GM21528 (cell line): ENCODE measurements around the gene ASB5.
A peak's percentile ranks its signal among the peaks of the same experiment; 100 is the strongest.
"Not testable (repeated sequence)": the region's sequence is repeated elsewhere in the genome, so short reads cannot be mapped to it uniquely, and the experiment has no call there.

Experiments
- ATAC-seq: cut with Tn5 transposase; IDR thresholded peaks from one replicate; pipeline ENCODE4 v1.9.1; 2021; ENCODE audit warnings: mild to moderate bottlenecking, moderate library complexity; ENCODE audit not compliant: unreplicated experiment, low FRiP score

Gene ASB5

DNA sequence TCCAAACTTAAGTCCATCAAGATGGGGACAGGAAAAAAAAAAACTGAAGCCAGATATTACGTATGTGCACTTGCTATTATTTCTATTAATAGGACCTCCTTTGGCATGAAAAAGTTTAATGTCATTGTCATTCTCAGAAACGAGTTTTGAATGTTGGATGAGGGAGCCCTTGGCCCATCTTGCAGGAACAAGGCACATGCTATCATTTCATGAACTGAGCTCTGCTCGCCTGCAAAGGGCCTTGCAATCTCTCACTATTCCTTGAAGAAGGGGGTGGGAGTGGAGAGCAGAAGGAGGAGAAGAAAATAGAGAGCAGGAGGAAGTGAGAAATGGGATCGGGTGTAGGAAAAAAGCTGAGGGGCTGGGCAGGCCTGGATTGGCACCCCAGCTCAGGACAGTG lies 39.4 kb downstream of the ASB5 start:
- ATAC-seq: no peak

DNA sequence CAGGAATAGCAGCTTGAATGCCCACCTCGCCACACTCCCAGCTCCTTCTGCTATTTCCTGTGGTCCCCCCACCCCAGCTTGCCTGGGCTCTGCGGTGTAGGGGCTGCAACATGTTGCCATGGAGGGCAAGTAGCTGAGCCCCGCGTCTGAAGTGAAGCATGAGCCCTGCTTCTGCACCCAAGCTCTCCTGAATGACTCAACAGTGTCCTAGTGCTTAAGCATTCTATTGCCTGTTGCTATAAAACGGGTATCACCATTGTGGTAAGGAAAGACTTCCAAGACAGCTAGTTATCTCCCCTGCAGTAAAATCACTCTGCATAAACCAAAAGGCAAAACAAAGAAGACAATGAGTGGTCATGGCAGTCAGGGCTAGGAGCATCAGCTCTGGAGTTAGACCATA lies 42.3 kb downstream of the ASB5 start:
- ATAC-seq: no peak

DNA sequence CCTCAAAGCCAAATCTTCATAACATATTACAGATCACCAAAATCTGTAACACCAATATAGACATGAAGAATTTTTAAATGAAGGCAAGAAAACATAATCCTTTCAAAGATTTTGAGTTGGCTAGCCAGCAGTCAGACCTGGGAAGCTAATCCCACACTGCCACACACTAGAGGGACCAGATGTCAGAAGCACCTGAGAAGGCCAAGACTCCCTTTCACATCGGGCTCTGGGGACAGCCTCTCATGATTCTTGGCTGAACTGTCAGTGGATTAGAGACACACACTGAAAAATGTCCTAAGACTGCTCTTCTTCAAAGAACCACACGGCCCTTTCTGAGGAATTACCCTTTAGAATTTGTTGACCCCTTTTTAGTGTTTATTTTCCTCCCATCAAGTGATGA lies 45.5 kb downstream of the ASB5 start:
- ATAC-seq: no peak

DNA sequence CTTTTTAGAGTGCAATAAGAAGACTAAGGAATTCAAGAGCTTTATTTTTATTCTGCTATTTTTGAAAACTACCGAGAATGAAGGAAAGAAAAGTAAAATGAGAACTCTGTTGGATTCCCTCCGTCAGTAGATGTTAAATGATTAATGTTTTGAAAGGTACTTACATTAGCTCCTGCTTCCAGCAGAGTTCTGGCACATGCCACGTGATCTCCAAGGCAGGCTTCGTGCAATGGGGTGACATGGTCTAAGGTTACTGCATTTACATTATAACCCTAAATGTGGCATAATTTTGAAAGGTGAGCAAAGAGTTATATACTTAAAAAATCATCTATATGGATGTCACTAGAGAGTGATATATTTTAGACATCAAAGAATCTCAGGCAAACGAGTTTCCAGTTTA lies 46.9 kb downstream of the ASB5 start:
- no peak for ATAC-seq

DNA sequence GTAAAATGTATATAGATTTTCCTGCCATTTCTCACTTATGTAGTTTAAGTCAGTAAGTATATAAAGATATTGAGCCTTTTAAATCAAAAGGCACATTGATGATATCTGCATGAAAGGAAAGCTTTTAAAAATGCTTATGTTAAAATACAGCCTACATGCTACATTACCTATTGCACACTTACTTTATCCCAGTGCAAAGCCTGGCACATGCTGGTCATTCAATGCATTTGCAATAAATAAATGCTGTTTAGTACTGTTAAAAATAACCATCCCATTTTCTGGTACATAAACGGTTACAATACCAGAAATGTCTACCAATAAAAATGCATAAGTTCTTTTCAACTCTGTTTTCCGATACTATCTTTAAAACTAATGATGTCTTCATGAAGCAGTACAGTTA lies 51.5 kb downstream of the ASB5 start:
- ATAC-seq: no peak

DNA sequence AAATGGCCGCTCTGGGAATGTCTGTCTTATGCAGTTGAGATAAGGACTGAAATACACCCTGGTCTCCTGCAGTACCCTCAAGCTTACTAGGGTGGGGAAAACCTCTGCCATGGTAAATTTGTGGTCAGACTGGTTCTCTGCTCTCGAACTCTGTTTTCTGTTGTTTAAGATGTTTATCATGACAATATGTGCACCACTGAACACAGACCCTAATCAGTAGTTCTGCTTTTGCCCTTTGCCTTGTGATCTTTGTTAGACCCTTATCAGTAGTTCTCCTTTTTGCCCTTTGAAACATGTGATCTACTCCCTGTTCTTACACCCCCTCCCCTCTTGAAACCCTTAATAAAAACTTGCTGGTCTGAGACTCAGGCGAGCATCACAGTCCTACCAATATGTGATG lies 56.7 kb downstream of the ASB5 start:
- not testable (repeated sequence) for ATAC-seq

DNA sequence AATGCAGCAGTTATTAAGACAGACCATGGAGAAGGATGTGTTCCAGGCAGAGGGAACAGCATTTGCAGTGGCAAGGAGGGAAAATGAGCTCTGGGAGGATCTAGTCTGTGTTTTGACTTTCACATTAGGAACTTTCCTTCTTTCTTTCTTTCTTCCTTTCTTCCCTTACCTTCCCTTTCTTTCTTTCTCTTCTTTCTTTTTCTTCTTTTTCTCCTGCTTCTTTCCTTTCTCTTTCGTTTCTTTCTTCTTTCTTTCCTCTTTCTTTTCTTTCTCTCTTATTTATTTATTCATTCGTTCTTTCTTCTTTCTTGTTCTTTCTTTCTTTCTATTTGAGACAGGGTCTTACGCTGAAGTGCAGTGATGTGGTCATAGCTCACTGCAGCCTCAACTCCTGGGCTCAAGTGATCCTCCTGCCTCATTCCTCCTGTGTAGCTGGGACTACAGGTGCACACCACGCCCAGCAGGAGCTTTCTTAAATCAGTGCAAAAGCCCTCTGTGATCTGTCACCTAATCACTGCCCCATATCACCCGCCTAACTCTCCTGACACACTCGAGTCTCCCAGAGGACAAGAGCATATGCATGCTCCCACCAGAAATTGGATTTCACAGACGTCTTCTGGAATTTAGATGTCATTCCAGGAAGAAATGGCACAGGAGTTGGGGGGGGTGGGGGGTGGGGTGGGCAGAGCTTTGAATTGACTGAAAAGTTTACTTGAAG lies 58.3 kb downstream of the ASB5 start:
- no peak for ATAC-seq

DNA sequence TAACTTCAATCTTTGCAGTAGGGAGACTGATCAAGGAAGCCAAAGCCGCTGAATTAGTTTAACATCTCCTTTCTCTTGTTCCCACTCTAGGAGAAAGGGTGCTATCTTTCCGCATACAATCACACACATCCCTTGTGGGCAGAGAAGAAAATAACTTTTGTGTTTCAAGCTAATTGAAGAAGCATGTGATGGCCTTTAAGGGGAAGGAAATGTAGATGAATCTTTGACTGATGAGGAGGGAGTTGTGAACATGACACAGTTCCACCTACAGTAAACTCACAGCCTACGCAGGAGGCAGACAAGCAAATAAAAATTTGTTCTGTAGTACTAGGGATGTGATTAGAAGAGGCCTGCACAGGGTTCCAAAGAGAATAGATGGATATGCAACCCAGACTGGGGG lies 58.9 kb downstream of the ASB5 start:
- ATAC-seq: no peak

DNA sequence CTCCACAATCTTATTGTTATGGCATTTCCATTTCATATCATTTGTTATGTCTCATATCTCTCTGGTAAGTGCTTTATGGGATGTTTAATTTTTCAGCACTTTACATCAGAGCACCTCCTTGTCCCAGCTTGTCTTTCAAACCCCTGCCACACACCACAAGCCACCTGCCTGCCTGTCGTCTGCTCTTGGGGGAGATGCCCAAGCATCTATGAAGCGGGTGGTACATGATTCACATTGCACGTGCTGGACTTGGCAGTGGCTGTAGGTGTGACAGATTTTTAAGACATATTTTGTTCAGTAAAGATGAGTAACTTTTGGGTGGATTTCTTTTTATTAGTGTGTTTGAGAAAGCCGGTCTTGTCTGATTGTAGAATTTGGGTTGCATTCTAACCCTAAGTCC lies 59.5 kb downstream of the ASB5 start:
- no peak for ATAC-seq

DNA sequence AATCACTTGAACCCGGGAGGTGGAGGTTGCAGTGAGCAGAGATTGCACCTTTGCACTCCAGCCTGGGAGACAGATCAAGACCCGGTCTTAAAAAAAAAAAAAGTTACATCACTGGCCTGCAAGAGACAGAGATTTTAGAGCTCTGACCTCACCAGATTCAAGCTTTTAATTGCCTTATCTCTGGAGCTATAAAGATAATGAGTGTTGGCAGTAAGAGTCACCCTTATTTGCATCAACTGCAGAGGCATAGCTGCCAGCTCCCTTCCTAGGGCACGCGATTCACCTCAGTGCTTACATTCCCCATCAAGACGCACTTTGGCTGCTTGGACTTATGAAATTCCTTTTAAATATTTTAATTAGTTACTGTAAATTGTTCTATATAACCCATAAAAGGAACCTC lies 61.2 kb downstream of the ASB5 start:
- no peak for ATAC-seq

DNA sequence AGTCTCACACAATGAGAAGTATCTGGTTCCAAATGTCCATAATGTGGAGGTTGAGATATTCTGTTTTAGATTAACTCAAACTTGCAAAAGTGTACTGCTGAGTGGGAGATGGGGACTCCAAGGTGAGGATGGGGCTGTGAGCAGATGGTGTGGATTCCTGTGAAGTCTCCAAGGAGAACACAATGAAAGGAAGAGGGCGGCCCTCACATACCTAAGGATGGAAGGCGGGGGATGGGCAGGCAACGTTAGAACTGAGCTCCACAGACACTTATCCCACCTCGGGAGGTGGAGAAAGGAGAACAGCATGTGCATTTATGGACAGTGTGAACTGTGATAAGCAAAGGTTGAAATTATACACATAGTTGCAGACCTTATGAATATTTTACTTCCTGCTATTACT lies 63.7 kb downstream of the ASB5 start:
- ATAC-seq: no peak

DNA sequence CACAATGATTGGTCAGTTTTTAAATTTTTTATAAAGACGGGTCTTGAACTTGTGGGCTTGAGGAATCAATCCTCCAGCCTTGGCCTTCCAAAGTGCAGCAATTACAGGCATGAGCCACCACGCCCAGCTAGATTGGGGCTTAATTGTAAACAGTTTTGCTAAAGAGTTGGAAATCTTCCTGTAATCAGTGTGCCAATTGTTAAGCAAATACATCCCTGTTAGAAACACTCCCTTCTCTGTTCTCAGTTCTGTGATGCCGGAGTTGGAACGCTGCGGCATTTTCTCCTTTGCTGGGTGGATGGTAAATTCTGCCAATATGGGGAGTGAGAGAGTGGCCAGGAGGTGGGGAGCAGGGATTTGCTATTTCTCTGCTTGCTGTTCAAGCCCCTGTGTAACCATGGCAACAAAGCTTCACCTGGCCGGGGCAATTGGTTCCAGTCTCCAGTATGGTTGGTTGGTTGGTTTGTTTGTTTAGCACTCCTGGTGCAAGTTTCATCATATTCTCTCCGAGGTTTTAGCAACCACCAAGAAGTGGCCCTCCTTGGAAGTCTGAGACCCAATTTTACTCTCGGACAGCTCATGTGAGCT lies 70.6 kb downstream of the ASB5 start:
- ATAC-seq: no peak

DNA sequence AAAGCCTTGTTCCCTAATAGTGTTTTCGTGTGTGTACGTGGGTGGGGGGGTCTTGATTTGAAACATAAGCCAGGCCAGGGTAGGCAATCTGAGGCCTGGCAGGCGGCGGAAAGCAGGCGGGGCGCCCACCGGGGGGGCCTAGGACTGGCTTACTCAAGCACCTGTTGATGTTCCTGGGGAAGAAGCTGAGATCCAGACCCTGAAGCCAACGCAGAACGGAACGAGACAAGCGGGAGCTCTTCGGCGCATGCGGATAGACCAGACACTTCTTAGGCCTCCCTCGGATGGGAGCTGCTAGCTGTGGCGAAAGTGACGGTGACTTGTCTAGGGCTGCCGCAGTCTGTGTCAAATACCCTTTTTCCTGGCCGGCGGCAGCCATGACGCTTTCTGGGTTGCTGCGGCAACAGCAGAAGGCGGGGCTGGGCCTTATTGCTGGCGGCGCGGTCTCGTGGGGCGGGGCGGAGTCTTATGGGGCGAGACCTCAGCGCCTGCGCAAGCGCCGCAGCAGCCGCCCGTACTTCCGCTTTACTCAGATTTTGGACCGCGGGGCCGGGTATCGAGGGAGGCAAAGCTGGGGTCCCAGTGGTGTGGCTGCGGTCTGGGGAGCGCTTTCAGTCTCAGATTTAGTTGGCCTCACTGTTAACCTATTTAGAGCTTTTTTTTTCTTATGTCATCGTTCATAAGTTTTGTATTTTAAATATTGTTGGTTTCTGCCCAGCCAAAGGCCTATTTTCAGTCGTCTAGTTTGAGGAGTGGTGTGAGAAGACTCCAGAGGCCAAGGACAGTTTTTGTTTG lies 73.6 kb downstream of the ASB5 start, which contains the start of gene SPATA4:
SPATA4 (minus strand) TSS at position 402 of the 795 bp plus-strand sequence; CDS start at position 379, 23 bp downstream.
- peak; percentile 99 for ATAC-seq

DNA sequence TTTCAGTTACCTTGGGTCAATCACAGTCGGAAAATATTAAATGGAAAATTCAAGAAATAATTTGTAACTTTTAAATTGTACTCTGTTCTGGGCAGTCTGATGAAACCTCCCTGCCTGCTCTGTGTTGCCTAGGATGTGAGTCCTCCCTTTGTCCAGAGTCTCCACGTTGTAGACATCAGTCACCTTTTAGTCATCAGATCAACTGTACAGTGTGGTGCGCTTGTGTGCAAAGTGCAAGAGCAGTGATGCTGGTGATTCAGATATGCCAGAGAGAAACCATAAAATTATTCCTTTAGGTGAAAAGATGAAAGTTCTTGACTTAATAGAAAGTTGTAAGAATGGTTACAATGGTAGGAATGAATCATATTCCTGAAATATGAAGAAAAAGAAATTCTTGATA lies 75.1 kb downstream of the ASB5 start:
- ATAC-seq: no peak

DNA sequence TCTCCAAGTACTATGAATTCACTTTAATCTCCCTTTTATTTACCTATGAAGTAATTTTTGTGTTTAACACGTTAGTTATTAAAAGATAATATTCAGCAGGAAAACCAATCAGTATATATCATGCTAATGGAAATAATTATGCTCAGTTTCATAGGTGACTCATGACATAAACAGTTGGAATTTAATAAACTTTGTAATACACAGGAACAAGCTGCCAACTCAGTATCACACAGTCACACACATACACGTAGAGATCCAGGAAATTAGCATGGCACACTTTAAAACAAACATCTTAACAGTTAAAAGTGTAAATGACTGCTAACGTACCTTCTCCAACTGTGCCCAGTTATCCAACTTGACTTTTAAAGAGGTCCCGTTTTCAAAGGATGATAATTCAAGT lies 75.9 kb downstream of the ASB5 start:
- ATAC-seq: no peak

DNA sequence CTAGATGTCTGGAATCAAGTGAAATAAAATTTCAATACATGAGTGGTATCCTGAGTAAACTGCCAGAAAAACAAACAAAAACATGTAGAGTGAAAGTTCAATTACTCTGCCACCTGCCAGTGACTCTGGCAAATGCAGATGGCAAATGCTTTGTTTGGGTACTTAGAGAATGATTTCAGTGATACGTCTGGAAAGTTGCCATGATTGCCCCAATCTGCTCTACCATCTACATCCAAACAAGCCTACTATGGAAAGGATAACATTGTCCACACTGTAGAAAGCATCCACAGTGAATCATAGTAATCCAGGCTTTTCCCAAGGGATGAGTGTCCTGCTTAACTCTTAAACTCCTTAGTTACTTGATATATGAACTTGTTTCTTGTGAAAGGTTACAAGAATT lies 77.0 kb downstream of the ASB5 start:
- no peak for ATAC-seq

DNA sequence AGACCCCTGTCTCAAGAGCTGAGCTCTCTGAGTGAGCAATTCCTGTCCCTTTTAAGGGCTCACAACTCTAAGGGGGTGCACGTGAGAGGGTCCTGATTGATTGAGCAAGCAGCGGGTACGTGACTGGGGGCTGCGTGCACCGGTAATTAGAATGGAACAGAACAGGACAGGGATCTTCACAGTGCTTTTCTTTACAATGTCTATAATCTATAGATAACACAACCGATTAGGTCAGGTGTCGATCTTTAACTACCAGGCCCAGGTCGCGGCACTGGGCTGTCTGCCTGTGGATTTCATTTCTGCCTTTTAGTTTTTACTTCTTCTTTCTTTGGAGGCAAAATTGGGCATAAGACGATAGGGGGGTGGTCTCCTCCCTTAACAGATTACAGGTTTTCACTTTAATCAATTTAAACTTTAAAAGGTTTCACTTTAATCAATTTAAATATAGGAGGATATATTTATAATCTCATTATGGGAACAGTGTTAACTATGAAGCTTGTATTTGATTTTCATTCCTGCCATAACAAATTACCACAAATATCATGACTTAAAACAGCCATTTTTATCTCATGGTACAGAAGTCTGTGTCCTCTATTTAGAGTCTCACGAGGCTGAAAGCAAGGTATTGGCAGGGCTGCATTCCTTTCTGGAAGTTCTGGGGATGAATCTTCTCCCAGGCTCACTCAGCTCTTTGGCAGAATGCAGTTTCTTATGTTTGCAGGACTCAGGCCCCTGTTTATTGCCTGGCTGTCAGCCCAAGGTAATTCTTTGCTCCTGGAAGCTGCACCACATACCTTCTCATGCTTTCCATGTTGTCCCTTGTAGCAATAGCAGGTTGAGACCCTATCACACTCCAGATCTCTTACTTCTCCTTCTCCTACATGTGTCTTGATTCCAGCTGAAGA lies 78.9 kb downstream of the ASB5 start:
- no peak for ATAC-seq

DNA sequence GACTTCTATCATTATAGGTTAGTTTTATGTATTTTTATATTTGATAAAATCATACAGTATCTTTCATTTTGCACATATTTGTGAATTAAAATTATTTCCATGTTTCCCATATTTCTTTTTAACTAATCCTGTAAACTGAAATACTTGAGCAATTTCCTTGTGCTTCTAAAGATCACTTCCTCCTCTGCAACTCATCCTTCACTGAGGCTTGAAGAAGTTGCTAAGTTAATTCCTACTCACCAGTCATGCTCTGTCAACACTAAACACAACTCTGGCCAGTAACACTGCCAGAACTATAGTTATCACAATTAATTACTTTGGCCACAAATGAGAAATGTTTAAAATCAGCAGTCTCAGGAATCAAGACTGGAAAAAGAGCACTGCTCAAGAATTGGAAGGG lies 80.4 kb downstream of the ASB5 start:
- ATAC-seq: no peak

DNA sequence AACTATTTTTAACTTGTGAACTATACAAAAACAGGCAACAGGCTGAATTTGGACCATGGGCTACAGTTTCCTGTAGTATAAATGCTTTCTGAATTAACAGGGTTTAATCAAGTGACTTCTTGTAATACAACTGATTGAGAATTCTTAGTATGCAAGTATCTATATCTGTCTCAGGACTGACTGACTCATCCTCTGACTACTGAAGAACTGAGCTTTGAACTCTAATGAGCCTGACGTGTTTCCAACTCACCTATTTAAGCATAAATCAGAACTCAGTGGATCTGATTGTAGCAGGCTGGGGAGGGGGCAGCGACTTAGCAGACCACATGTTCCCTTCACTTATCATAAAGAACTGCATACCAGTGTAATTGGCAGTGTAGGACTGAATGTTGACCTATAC lies 81.4 kb downstream of the ASB5 start:
- no peak for ATAC-seq

DNA sequence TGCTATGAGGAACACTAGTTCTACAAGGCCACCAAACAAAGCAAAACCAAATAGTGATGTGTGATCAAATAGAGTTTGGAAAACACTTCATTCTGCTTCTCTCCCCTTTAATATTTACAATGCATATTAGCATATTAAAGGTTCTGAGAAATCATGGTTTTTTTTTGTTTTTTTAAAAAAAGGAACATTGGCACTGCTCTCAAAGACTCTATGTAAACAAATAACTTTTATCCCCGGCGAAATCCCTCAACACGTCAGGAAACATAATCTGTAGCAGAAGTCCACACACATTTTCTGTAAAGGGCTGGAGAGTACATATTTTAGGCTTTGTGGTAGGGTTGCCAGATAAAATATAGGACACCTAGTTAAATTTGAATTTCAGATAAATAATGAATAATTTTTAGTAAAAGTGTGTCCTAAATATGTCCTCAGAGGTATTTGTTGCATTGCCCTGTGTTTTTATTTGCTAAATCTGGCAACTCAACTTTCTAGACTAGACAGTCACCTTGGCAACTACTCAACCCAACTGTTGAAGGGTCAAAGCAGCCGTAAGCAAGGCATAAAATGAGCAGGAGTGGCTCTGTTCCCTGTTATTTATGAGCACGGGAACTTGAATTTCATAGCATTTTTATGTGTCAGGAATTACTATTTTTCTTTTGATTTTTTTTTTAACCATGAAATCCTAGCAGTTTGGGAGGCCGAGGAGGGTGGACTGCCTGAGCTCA lies 82.2 kb downstream of the ASB5 start:
- no peak for ATAC-seq
